Stimulated activated CD8-positive, alpha-beta memory T cell treated with anti-CD3 and anti-CD28 coated beads, Interleukin-15, amount 100 ng/mL, for 4 hours (primary cell): ENCODE measurements around the gene DENND1C.

ENCODE experiments used
- DNase-seq, 2 donors: peaks; one replicate each; pipeline ENCODE4 v3.0.0-alpha.2; 2020; ENCODE audit warnings: low read depth in 2 of 2

DENND1C gene, protein sequence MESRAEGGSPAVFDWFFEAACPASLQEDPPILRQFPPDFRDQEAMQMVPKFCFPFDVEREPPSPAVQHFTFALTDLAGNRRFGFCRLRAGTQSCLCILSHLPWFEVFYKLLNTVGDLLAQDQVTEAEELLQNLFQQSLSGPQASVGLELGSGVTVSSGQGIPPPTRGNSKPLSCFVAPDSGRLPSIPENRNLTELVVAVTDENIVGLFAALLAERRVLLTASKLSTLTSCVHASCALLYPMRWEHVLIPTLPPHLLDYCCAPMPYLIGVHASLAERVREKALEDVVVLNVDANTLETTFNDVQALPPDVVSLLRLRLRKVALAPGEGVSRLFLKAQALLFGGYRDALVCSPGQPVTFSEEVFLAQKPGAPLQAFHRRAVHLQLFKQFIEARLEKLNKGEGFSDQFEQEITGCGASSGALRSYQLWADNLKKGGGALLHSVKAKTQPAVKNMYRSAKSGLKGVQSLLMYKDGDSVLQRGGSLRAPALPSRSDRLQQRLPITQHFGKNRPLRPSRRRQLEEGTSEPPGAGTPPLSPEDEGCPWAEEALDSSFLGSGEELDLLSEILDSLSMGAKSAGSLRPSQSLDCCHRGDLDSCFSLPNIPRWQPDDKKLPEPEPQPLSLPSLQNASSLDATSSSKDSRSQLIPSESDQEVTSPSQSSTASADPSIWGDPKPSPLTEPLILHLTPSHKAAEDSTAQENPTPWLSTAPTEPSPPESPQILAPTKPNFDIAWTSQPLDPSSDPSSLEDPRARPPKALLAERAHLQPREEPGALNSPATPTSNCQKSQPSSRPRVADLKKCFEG

GRCh38 chr19:6481541-6482342, at the start of gene DENND1C:
Gene DENND1C (minus strand): TSS chr19:6481787. CDS start chr19:6481695, 92 bp downstream.
- DNase-seq, result peak in 1 of 2 donors; percentile 36

GRCh38 chr19:6530386-6531162, 49.0 kb upstream of the DENND1C start, which contains the start of gene TNFSF9:
Gene TNFSF9 (plus strand): TSS chr19:6531026. CDS start chr19:6531037, 11 bp downstream.
- peak; percentile 71 to 72 for DNase-seq

DNA sequence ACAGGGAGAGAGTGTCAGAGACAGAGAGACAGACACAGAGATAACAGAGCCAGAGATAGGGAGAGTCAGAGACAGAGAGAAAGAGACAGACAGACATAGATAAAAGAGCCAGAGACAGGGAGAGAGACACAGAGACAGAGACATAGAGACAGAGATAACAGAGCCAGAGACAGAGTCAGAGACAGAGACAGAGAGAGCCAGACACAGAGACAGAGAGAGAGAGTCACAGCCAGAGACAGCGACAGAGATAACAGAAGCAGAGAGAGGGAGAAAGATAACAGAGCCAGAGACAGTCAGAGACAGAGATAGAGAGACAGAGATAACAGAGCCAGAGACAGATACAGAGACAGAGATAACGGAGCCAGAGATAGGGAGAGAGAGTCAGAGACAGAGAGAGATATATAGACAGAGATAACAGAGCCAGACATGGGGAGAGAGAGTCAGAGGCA, 48.4 kb upstream of the DENND1C start:
- DNase-seq, result no peak

DNA sequence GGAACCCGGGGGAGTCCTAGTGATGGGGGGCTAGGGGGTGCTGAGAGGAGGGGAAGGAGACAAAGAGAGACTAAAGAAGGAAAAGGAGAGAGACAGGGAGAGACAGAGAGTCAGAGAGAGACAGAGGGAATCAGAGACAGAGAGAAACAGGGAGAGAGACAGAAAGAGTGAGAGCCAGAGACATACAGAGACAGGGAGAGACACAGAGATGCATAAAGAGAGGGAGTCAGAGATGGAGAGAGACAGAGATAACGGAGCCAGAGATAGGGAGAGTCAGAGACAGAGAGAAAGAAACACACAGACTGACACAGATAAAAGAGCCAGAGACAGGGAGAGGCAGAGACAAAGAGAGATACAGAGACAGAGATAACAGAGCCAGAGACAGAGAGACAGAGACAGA, 47.8 kb upstream of the DENND1C start:
- no peak for DNase-seq

DNA sequence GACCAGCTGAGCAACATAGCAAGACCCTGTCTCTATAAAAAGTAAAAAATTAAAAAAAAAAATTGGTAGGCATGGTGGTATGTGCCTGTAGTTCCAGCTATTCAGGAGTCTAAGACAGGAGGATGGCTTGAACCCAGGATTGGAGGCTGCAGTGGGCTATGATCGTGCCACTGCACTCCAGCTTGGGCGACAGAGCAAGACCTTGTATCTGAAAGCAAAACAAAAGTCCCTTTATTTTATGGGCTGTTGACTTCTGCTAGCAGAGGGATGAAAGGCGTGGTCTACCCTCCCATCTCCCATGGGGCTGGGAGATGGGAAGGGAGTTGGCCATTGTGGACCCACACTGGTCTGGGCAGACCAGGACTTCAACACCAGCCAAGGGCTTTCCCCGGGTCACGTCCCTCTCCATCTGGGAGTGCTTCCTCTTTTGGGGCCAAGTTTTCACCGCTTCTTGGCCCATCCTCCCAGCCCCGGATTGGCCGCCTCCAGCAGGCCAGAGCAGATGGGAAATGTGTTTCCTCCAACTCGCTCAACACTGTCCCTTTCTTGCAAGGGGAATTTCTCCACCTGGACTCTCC, 47.0 kb upstream of the DENND1C start:
- DNase-seq, result no peak

- no peak for DNase-seq
Measured at GRCh38 chr19:6527893-6528543, 46.4 kb upstream of the DENND1C start.

- no peak for DNase-seq
Measured at GRCh38 chr19:6524311-6524710, 42.7 kb upstream of the DENND1C start.

GRCh38 chr19:6522712-6523111, 41.1 kb upstream of the DENND1C start:
- DNase-seq, result no peak

DNA sequence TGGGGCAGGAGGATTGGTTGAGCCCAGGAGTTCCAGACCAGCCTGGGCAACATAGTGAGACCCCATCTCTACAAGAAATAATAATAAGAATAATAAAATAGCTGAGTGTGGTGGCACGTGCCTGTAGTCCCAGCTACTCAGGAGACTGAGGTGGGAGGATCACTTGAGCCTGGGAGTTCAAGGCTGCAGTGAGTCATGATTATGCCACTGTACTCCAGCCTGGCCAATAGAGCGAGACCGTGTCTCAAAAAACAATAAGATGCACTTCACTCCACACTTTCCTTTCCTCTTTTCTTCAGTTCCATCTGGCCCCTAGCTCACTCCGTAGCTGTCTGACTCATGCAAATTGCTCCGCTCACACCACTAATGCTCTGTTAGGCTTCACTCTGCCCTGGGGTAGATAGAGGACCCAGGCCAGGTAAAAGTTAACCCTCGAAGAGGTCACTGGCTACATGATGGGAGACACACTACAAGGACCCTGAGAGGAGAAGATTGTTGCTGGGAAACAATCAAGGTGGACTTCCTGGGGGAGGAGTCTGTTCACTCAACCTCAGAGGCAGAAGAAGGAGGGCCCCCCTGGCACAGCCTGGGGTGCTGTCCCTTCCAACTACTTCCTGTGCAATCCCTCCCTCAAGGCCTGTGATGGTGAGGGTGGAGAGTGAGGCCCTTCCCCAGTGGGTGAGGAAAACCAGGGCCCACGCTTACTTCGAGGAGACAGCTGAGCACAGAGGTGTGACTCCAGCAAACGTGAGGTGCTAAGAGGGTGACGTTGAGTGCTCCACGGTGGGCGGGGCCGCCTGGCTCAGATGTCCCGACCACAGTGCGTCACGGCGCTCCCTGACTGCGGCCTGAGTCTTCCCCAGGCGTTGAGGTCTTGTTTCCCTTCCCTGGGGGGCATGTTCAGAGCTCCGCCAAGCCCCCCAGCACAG, 40.4 kb upstream of the DENND1C start:
- peak; percentile 56 to 62 for DNase-seq

DNA sequence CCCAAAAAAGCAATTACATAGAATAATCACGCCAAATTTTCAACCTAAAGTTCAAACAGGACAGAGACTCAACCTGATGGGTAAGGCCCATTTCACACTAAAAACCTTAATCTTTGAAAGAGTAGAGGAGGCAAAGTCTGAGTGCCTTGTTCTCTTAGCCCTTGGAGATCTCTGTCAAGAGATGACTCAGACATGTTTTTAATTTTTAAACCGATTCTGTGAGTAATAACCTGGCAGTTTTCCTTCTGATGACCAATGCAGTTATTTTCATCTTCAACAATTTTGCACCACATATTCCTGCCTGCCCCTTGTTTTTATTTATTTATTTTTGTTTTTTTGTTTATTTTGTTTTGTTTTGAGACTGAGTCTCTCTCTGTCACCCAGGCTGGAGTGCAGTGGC, 37.7 kb upstream of the DENND1C start:
- DNase-seq, result no peak

GRCh38 chr19:6518145-6518911, 36.7 kb upstream of the DENND1C start:
- DNase-seq, result no peak

- peak; percentile 73 to 81 for DNase-seq
Measured at GRCh38 chr19:6516659-6517291, 35.2 kb upstream of the DENND1C start.

GRCh38 chr19:6516018-6516658, 34.6 kb upstream of the DENND1C start:
- DNase-seq, result peak; percentile 34 to 37

DNA sequence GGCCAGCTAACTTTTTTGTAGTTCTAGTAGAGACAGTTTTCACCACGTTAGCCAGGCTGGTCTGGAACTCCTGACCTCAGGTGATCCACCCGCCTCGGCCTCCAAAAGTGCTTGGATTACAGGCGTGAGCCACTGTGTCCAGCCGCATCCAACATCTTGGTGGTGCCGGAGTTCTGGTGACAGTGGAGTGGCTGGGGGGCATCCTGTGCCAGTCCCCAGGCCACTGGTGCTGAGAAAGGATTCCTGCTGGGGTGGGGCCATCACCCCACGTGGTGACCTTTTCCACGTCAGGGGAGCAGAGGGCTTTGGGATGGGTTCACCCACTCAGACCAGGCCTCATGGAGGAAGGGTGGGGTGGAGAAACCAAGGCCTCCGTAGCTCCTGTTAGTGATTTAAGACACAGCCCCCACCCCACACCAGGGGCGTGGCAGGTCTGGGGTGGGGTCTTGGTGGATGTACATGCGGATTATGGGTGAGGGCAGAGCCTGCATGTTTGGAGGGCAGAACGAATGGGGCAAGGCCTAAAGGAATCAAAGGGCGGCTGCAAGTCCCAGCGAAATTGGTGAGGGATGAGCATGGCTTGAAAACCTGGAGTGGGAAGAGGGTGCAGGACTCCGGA, 33.4 kb upstream of the DENND1C start:
- DNase-seq, result no peak

DNA sequence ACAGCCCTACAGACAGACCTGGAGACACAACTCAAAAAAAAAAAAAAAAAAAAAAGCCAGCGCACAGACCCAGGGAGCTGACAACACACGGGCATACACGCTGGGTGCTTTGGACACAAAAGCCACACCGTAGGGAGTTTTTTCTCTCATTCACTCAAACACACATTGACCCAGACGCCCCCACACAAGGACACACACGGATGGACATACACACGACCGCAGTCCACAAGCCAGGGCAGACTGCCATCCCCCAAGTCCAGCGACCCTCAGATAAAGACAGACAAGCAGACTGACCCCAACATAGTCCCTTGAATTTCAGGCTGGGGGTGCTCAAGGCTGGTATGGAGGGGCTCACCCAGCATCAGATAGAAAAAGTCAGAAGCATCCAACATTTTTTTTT, 32.5 kb upstream of the DENND1C start:
- DNase-seq, result no peak

- DNase-seq, result no peak
Measured at GRCh38 chr19:6510618-6511017, 29.0 kb upstream of the DENND1C start.
